CD4-positive, alpha-beta T cell treated with Interleukin-2 at 100 ng/mL for 4 hours (primary cell): ENCODE data around the gene SORBS1.

Experiments used
- DNase-seq: peaks from one replicate; pipeline ENCODE4 v3.0.0-alpha.2; 2020; ENCODE audit warnings: low spot score

SORBS1 gene

DNA sequence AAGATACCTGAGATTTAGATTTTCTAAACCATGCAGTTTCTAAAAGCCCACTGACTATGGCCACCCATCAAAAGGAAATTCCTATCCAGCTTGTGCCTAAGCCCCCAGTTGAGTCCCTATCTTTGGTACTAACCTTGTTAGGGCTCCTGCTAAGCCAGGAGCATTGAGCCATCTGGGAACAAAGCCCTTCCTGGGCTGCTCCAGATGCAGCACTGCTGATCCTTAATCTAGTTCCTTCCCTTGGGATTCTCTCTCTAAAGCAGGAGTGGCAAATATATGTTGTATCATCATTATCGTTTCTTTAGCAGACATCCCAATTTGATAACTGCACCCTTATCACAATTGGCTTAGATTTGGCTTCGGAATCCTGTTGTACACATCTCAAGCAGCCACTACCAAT is 245.7 kb downstream of the SORBS1 start:
- DNase-seq = no peak

DNA sequence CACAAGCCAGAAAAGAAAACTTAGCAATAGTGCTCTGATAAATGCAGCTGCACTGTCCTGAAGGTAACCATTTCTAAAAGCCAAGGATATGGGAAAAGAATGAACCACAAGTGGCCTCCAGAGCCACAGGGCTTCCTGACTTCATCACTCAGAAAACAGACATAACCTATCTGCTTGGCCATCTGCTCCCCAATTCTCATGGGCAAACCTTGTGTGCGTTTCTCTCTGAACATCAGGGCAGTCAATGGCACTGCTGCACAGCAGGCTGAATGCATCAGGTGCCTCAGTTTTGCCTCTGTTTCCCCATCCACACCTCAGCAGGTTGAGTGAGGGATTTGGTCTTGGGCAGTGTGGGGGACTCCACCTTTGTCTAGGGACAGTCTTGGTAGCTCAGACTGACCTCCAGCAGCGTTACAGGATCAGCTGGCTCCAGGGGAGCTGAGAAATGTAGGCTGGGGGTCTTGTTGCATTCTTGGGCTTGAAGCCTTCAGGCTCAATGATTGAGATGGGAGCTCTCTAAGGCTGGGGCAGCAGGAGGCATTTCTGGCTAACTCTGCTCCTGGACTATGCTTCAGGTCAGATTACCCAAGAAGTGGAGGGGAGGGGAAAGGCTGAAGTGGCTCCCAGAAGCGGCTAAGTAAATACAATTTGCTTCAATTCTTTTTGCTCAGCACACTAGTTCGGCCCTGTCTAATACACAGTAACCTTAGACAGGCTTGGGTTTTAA is 246.8 kb downstream of the SORBS1 start:
- no peak for DNase-seq

DNA sequence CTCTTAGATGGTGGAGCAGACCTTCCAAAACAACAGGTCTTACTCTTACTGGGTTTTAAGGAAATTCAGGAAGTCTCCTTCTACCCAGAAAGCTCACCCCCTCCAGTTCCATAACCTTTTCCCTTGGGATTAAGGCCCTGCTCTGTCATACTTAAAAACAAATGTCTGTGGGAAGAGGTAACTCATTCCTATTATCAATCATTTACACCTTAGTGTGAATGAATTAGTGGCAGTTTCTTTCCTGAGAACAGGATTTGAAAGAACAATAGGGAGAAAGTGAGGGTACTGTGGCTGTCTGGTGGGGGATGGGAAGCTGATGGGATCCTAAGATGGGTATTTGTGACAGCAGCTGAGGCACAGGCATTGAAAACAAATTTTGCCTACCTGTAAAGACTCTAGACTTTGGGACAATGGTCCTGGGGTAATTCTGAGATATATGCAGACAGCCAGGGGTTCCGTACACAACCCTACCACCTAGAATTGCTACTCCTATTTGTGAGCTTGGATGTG is 248.1 kb downstream of the SORBS1 start:
- DNase-seq = no peak

DNA sequence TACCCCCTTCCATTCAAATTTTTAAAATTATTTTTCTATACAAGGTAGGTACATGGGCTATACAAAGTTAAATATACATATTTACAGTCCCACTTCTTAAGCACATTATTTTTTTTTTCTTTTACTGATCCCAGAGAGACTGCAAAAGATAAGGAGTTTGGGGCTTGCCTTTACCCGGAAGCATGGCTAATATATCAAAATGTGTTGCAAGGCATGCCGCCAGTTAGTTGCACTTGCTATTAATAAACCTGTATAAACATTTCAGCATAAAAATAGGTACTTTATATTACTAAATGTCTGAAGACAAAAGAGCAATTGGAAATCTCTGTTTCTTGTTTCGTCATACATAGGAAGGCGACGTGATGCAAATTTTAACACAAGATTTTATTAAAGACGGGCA is 248.9 kb downstream of the SORBS1 start:
- DNase-seq = no peak

DNA sequence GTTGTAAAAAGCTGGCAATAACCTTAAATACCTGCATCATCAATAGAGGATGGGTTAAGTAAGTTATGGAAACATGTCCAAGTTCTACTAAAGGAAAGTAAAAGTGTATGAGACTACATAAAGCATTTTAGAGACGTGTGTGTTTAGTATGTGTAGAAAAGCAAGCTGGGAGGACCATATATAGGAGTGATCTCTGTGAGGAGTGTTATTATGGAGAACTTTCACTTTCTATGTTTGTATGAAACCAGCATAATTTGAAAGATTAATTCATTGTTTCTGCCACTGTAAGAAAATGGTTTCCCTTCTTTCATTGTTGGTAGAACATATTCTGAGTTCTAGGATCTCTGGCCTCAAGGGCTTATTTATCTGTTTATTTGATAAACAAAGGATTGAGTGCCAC is 251.2 kb downstream of the SORBS1 start:
- no peak for DNase-seq

DNA sequence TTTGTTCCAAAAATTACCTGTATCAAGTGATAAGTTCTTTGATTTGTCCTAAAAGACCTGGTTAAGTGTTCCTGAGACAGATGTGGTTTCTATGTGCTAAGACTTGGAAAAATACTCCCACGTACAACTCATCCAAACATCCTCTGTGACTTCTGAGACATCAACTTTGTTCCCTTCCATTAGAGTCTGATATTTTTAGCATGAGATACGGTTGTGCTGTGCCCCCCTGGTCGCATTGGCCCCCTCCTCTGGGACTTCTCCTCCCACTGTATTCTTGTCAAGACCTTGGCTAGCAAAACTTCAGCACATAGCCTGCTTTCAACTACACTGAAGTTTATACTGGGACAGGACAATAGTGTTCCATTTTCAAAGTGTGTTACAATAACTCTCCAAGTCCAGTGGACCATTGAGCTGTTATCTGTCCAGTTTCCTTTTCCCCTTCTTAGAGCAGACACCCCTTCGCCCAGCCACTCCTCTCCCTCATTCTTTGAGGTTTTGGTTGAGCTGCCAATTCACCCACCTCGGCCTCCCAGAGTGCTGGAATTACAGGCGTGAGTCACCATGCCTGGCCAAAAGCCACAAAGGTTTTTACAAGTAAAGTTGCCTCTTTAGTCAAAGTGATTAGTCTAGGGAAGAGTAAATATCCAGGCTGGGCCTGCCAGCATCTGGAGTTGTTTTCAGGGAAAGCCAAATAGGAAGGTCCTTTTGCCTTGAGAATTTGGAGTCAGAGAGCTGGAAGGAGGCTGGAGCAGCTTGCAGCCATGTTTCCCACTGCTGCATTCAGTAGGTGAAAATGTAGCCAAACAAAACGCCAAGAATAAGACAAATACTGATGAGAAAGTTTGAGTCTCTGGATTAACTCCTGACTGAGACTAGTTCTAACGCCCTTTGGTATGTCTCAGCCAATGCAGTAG is 252.5 kb downstream of the SORBS1 start:
- no peak for DNase-seq

DNA sequence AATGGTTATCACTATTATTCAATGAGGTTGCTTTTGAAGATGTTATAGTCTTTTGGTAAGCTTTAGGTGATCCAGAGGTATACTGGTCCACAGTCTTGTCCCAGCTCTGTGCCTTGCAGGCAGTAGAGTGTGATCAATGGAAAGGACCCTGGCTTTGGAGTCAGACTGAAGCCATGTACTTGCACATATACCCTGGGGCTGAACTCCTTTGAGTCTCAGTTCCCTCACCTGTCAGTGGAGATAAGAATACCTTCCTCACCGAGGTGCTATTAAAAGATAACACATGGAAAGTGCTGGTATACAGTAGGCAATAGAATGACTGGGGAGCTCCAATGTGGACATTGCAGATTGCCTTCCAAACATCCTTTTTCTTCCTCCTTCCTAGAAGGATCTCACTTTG is 254.3 kb downstream of the SORBS1 start:
- DNase-seq = no peak

DNA sequence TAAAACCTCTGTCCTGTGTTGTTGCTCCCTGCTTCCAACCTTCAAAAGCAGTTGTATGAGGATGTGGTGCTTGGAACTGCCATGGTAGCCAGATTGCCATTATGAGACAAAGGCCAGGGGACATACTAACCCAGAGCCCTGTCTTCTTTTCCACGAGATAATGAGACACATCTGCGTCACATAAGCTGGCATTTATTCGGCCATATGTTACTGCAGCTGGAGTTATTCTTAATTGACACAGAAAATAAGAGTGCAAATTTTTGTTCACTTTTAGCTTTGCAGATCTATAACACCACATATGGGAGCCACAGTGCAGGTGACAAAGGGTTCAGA is 254.9 kb downstream of the SORBS1 start:
- DNase-seq = no peak

DNA sequence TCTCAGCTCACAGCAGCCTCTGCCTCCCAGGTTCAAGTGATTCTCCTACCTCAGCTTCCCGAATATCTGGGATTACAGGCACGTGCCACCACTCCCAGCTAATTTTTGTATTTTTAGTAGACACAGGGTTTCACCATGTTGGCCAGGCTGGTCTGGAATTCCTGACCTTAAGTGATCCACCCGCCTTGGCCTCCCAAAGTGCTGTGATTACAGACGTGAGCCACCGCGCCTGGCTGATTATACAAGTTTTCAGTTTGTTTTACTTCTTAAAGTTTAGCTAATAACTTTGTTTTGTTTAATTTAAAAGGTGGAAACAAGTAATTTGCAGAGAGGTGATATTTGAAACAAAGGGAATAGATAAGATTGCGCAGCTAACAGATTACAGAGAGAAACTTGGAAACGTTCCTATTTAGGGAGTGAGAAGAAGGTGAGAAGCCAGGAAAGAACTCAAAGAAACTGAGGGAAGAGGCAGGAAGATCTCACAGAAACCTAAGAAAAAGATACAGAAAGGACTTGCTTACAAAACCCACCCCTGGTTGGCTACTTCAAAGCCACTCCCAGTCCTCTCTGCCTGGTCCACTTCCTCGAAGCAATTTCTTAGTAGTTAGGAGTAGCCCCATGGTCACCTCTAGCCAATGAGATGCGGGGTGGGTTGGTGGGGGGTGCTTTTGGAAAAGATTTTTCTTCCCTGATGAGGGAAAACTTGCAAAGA is 255.4 kb downstream of the SORBS1 start:
- no peak for DNase-seq

DNA sequence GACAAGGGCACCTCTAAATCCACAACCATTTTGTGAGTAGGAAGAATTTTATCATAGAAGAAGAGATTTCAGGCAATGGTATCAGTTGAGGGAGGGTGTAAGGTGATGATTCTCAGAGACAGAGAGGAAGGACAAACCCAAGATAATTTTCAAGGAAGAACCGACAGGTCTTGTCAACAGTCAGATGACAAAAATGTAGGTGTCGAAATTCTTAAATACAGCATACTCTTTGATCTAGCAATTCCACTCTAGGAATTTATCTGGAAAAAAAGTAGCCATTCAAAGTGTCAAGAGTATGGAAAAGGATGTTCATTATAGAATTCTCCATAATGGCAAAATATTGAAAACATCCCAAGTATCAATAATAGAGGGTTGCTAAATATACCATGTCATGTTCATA is 256.2 kb downstream of the SORBS1 start:
- no peak for DNase-seq

DNA sequence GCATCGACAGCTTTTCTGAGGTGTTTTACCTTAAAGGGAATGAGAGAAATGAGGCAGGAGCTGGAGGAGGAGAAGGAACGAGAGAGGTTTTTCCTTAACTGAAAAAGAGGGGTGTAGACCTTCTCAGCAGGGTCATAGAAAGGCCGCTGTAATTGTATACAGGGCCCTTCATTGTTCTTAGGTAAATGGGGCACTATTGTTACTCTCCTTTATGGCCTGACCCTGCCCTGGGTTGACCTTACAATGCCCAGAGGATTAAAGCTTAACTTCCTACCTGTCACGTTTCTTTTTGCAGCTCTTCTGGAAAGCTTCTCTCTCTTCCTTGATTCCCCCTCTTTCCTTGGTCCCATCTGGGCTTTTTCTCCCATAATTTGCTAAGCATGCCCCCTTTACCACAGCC is 256.7 kb downstream of the SORBS1 start:
- no peak for DNase-seq

DNA sequence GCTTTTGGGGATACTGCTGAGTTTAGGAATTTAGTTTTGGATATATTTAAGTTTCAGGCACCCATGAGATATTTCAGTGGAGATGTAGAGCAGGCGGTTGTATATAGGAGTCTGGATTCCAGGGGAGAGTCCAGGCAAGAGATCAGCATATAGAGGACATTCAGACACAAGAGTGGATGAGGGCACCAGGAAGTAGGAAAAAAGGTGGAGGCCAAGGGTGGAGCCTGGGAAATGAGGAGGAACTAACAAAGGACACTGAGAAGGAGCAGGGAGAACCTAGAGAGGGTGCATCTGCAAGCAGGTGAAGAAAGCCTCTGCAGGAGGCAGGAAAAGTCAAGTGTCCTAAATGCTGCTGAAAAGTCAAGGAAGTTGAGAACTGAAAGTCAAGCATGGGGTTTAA is 257.2 kb downstream of the SORBS1 start:
- no peak for DNase-seq

DNA sequence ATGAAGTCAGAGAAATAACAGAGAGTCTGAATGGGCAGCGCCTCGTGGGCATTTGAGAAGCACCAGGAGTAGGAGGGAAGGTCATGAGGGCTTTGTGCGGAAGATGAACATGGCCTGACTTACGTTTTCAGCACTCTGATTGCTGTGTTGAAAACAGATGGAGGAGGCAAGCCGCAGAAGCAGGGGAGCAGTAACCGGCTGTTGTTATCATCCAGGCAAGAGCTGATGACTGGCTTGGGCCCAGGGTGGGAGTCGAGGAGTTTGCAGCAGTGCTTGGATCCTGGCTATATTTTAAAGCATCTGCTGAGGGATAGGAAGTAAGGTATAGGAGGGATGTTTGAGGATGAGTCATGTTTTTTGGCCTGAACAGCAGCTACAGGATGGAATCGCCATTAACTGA is 257.6 kb downstream of the SORBS1 start:
- DNase-seq = no peak

DNA sequence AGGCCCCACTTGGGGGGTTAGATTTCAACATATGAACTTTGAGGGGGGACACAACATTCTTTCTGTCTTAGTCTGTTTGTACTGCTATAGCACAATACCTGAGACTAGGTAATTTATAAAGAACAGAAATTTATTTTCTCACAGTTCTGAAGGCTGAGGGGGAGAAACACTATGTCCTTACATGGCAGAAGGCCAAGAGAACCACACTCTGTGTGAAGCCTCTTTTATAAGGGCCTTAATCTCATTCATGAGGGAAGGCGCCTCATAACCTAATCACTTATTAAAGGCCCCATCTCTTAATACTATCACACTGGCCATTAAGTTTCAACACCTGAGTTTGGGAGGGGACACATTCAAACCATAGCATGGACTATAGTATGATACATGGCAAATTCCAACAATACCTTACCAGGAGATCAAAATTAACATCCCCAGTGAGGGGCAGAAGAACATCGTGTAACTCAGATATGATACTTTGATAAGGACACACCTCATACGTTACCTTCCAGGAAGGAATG is 261.1 kb downstream of the SORBS1 start:
- no peak for DNase-seq

DNA sequence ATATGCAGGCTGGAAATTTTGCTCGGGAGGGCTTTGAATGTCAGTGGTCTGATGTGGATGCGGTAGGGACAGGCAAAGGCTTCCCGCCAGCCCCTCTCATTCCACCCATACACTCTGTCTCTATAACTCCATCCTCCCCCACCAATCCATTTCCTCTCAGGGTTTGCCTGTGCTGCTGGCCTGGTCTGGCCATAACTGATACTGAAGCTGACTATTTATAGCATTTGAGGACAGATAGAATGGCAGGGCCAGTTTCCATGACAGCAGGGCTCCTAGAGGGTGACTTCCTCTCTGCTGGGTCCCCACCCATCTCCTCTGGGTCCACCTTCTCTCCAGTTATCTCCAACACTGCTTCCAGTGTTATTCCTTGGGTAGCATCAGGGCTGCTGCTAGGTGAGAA is 263.8 kb downstream of the SORBS1 start:
- no peak for DNase-seq

DNA sequence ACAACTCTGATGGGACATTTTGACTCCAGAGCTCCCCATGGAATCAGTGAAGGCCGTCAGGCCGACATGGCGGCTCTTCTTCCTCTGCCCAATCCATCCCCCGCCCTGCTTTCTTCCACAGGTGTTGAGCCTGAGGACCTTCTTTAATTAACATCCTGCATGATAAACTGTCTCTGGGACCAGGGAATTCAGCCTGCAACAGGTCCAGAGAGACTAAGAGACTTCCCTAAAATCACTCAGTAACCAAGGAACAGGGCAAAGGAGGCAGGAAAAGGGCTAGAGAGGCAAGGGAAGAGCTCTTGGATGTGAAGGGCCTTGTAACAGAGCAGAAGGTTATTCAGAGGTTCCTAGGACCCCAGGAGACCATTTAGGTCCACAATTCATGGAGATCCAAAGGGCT is 264.4 kb downstream of the SORBS1 start:
- no peak for DNase-seq

DNA sequence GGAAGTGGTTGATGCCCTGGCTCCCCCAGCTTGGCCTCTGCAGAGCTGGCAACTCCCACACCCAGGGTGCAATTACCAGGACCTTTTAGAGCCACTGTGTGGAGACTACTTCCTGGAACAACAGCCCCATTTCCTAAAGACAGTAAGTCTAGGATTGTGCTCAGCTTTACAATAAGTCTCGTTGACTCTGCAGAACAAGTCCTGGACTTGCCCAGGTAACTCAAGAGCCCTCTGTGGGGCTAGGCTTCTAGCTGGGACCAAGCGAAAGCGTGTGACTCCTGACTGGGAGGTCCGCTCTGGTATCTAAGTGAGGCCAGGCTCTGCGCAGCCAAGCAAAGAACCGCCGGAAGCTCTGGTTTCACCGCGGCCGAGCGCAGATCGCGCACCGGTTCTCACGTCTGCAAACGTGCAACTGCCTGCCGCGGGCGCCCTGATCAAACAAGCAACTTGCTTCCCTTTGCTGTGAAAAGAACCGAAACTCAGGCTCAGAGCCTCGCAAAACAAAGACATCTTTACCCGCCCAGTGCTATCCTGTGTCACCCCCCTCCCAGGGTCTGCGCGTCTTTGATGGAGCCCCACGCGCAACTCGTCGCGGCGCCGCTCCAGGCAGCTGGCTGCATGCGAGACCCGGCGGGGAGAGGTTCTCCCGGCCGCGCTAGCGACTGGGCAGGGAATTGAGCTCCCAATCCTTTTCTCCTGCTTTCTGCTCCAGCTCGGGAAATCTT is 266.0 kb downstream of the SORBS1 start:
- DNase-seq = peak; percentile 32

DNA sequence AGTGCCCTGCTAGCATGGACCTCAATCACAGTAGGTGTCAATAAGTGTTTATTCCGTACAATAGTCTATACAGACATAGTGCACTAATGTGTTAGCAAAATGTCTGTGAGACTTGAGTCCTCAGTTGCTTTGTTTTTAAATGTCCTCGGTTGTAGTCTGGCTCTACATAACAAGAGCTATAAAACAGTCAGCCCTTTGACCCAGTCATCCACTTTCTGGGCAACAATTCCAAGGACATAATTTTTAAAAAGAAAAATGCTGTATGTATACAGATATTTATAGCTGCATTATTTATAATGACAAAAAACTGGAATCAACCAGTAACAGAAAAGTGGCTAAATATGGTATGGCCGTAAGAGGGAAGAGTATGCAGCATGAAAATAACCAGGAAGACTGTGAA is 267.5 kb downstream of the SORBS1 start:
- DNase-seq = no peak

DNA sequence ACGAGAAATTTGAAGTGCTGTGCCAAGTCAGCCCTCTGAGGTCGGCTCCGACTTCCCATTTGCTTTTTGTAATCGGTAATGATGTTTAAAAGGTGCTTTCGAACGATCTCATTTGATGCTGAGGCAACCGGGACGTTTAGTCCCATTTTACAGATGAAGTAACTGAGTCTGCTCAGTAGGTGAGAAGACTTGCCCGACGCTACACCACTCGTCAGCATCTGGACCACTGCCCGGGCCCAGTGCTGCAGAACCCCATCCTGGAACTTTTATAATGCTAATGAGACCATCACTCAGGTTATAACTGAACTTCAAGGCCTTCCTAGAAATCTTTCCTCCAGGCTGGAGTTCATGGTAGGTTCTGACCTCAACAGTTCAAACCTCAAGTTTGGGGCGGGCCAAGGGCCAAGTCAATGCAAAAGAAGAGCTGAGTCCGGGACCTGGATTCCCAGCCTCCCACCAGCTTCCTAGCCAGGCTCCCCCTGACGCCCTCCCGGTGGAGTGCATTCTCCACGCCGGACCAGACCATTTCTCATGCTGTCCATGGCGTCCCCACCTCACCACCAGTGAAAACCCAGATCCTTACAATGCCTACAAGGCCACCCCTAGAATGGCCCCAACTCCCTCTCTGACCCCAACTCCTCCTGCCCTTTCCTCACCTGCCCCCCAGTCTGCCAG is 269.7 kb downstream of the SORBS1 start:
- DNase-seq = no peak

DNA sequence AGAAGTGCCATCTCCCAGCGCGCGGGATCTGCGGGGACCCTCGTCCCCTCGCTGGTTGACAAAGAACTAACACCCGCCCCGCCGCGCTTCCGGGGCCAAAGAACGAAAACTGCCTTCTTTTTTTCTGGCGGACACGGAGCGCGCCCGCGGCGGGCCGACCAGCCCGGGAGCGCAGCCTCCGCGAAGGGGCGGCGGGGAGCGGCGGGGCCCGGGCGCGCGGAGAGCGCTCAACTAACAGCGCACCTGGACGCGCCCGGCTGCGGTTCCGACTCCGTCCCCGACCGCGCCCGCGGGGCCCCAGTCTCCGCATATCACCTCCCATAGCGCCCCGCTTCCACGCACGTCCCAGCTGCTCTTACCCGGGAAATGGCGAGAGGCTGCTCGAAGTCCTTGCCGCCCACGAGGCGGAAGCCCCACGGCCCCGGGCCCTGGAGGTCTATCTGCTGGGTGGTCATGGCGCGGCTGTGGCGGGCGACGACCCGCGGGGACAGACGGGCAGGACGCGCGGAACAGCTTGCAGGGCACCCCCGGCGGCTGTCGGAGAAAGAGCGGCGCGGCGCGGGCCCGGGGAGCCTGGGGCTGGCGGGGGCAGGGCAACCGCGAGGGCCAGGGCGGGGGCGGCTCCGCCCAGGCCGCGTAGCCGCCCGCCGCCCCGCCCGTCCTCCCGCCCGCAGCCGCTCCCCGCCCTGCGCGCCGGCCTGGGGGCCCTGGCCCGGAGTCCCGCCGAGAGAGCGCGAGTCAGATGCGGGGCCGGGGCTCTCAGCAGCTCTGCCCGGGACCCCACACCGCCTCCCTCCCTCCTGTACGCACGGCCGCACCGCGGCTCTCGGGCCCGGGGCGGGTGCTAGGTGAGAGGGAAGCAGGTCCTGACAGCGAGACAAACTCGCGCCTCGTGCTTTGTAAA is 270.5 kb downstream of the SORBS1 start, which contains the start of gene PDLIM1:
PDLIM1 (minus strand) TSS at position 543 of the 904 bp plus-strand sequence; CDS start at position 455, 88 bp downstream.
- peak; percentile 36 for DNase-seq
